ENCODE measurements around the gene ERC1. TPM values are rescaled to one million over a fixed set of nuclear protein-coding genes. Genes with fewer than 3 reads are reported as not detected.
"Not testable (repeated sequence)": the region's sequence is repeated elsewhere in the genome, so short reads cannot be mapped to it uniquely, and the experiment has no call there.

ERC1 gene
- total RNA-seq, 4 donors from 2014 or later, result 58.0 to 83.2 (median 73.5) TPM

GRCh38 chr12:1207276-1207675 lies 216.3 kb downstream of the ERC1 start:
- WGBS, 2 donors, result 82% methylated on average over 4 of the region's 4 CpGs
- no peak for TF ChIP-seq CTCF (IDR thresholded peaks at IDR 0.05)
- no peak for TF ChIP-seq POLR2A (IDR thresholded peaks at IDR 0.05)
- TF ChIP-seq EP300 (IDR thresholded peaks at IDR 0.05), result no peak

GRCh38 chr12:1208719-1209118 lies 217.7 kb downstream of the ERC1 start:
- not testable (repeated sequence) for H3K27me3 ChIP-seq; H3K27ac ChIP-seq; H3K4me3 ChIP-seq; H3K9me3 ChIP-seq; H3K36me3 ChIP-seq; DNase-seq (ENCODE audit: low spot score in 2 of 2)
- H3K4me1 ChIP-seq, result peaks cover 0 to 33% (median 13%) of the 10 kb centered on the region in 4 donors
- 86 to 93% methylated on average over 5 of the region's 5 CpGs for WGBS, 2 donors

More at GRCh38 chr12:1207276-1207675, 216.3 kb downstream of the ERC1 start:
- peaks cover 0 to 4% (median 0%) of the 10 kb centered on the region in 3 donors for H3K36me3 ChIP-seq
- H3K9me3 ChIP-seq, result no peaks in the 10 kb centered on the region
- H3K4me3 ChIP-seq, result no peak overlapping the region
- no peaks in the 10 kb centered on the region for H3K27me3 ChIP-seq
- H3K27ac ChIP-seq, result no peak overlapping the region
- DNase-seq (ENCODE audit: low spot score in 2 of 2), result no peak
- peaks cover 0 to 41% (median 15%) of the 10 kb centered on the region in 4 donors for H3K4me1 ChIP-seq

GRCh38 chr12:1212526-1212925 lies 221.5 kb downstream of the ERC1 start:
- WGBS, 2 donors, result 92 to 94% methylated on average over 8 of the region's 8 CpGs
- no peak for DNase-seq (ENCODE audit: low spot score in 2 of 2)
- TF ChIP-seq POLR2A (IDR thresholded peaks at IDR 0.05) (no peak), CTCF (IDR thresholded peaks at IDR 0.05) (no peak), EP300 (IDR thresholded peaks at IDR 0.05) (no peak)

GRCh38 chr12:1213205-1213604 lies 222.2 kb downstream of the ERC1 start:
- Histone ChIP-seq H3K9me3 (no peaks in the 10 kb centered on the region), H3K36me3 (peaks cover 0 to 4% (median 0%) of the 10 kb centered on the region in 3 donors), H3K4me3 (no peak overlapping the region), H3K27ac (no peak overlapping the region), H3K27me3 (no peaks in the 10 kb centered on the region), H3K4me1 (peaks cover 0 to 30% (median 0%) of the 10 kb centered on the region in 4 donors)
- WGBS, 2 donors, result 94 to 99% methylated on average over 6 of the region's 6 CpGs
- TF ChIP-seq EP300 (IDR thresholded peaks at IDR 0.05), result no peak
- no peak for TF ChIP-seq CTCF (IDR thresholded peaks at IDR 0.05)
- no peak for DNase-seq (ENCODE audit: low spot score in 2 of 2)

More at GRCh38 chr12:1212526-1212925, 221.5 kb downstream of the ERC1 start:
- H3K36me3 ChIP-seq, result peaks cover 0 to 4% (median 0%) of the 10 kb centered on the region in 3 donors
- H3K4me1 ChIP-seq, result peaks cover 0 to 25% (median 0%) of the 10 kb centered on the region in 4 donors
- H3K27me3 ChIP-seq, result no peaks in the 10 kb centered on the region
- H3K9me3 ChIP-seq, result no peaks in the 10 kb centered on the region
- H3K4me3 ChIP-seq, result no peak overlapping the region
- no peak overlapping the region for H3K27ac ChIP-seq

- Histone ChIP-seq H3K27me3 (no peaks in the 10 kb centered on the region), H3K27ac (no peak overlapping the region), H3K36me3 (peaks cover 0 to 4% (median 0%) of the 10 kb centered on the region in 3 donors), H3K9me3 (no peaks in the 10 kb centered on the region), H3K4me3 (no peak overlapping the region), H3K4me1 (peaks cover 0 to 31% (median 0%) of the 10 kb centered on the region in 4 donors)
- DNase-seq (ENCODE audit: low spot score in 2 of 2), result no peak
- TF ChIP-seq POLR2A (IDR thresholded peaks at IDR 0.05) (no peak), CTCF (IDR thresholded peaks at IDR 0.05) (no peak), EP300 (IDR thresholded peaks at IDR 0.05) (no peak)
- WGBS, 2 donors, result 89 to 90% methylated on average over 7 of the region's 7 CpGs
Measured at GRCh38 chr12:1213618-1214205, 222.7 kb downstream of the ERC1 start.

Data from tibial nerve (tissue), 4 donors.